GM12878 (cell line): ENCODE results near the gene PPP1R27. TPM values are rescaled to one million over a fixed set of nuclear protein-coding genes. Genes with fewer than 3 reads are reported as not detected.

Source experiments
- ATAC-seq: fragments of 200-7000 bp; cut with Tn5 transposase; 3 replicates; pipeline ENCODE4 v1.9.1; 2020; ENCODE audit warnings: mild to moderate bottlenecking, moderate library complexity
- BruUV-seq: library from RNA; stranded (reverse); fragments of 400-500 nt; replicated peaks from 2 replicates; lab custom pipeline; 2021; lab: Mats Ljungman, UMichigan
- CTCF ChIA-PET: fragments of 300-600 bp; sonication (Branson Sonifier 250); formaldehyde crosslinking; extraction: SDS; loops from one replicate; lab custom pipeline; 2021; ENCODE audit warnings: inconsistent platforms; lab: Yijun Ruan, JAX
- POLR2A ChIA-PET: fragments of 350-600 bp; formaldehyde crosslinking; extraction: SDS; loops from one replicate; lab custom pipeline; 2021; ENCODE audit warnings: inconsistent platforms; lab: Charles Lee
- RAD21 ChIA-PET: fragments of 300-600 bp; sonication (Branson Sonifier 250); formaldehyde crosslinking; loops from one replicate; lab custom pipeline; 2023; ENCODE audit warnings: antibody characterized with exemption; ENCODE audit not compliant: unreplicated experiment; lab: Charles Lee
- SMC1A ChIA-PET: fragments of 300-600 bp; sonication (Branson Sonifier 250); formaldehyde crosslinking; loops from one replicate; lab custom pipeline; 2023; ENCODE audit not compliant: unreplicated experiment, uncharacterized antibody; lab: Charles Lee
- DNase-seq: peaks from one replicate; pipeline ENCODE4 v3.0.0-alpha.2; 2011; ENCODE audit warnings: low read depth, low spot score
- FAIRE-seq: peaks from 3 replicates; lab custom pipeline; 2011; peaks lifted over from hg19 to GRCh38; lab: Jason Lieb, UNC
- H2AFZ ChIP-seq: 2 replicates; pipeline ENCODE4 v1.6.0; 2011; ENCODE audit warnings: low read depth, low read length, control low read depth; ENCODE audit not compliant: control insufficient read depth
- H3K27ac ChIP-seq: 2 replicates; pipeline ENCODE4 v1.5.1; 2011; ENCODE audit warnings: control low read depth; ENCODE audit not compliant: control insufficient read depth, insufficient read depth
- H3K27me3 ChIP-seq, 2 experiments: replicated peaks in 1 of 2; 2 replicates each; pipeline versions ENCODE4 v1.6.0 to v1.6.1; 2011; ENCODE audit warnings: low read length in 1 of 2; ENCODE audit not compliant: control insufficient read depth in 2 of 2, insufficient read depth in 2 of 2
- H3K36me3 ChIP-seq, 2 experiments: 2 replicates each; pipeline ENCODE4 v1.5.1; 2011; ENCODE audit warnings: low read length in 1 of 2; ENCODE audit not compliant: control insufficient read depth in 2 of 2, insufficient read depth in 2 of 2
- H3K4me1 ChIP-seq: 2 replicates; pipeline ENCODE4 v1.6.1; 2011; ENCODE audit warnings: mild to moderate bottlenecking, low read length, moderate library complexity, mixed read lengths; ENCODE audit not compliant: control insufficient read depth, insufficient read depth
- H3K4me2 ChIP-seq: 2 replicates; pipeline ENCODE4 v1.6.0; 2011; ENCODE audit warnings: control low read depth; ENCODE audit not compliant: control insufficient read depth, insufficient read depth
- H3K4me3 ChIP-seq: fragments of 200-600 bp; sonication (generic); 2 replicates; pipeline ENCODE4 v1.5.1; 2016
- H3K79me2 ChIP-seq: 2 replicates; pipeline ENCODE4 v1.6.0; 2011; ENCODE audit warnings: low read length; ENCODE audit not compliant: control insufficient read depth, insufficient read depth
- H3K9ac ChIP-seq: 2 replicates; pipeline ENCODE4 v1.8.0; 2011; ENCODE audit warnings: low read length, control low read depth, mixed read lengths; ENCODE audit not compliant: control insufficient read depth, insufficient read depth
- H3K9me3 ChIP-seq: replicated peaks from 3 replicates; pipeline ENCODE4 v1.5.1; 2011; ENCODE audit warnings: mild to moderate bottlenecking, low read length; ENCODE audit not compliant: control insufficient read depth, insufficient read depth
- H4K20me1 ChIP-seq: 2 replicates; pipeline ENCODE4 v1.6.0; 2011; ENCODE audit not compliant: control insufficient read depth, insufficient read depth
- CHD2 ChIP-seq: IDR thresholded peaks from 2 replicates; pipeline ENCODE4 v1.6.1; 2011; ENCODE audit warnings: low read depth, low read length, improper control_type of control experiment, borderline replicate concordance
- DPF2 ChIP-seq: fragments of 450-650 bp; IDR thresholded peaks from 2 replicates; pipeline ENCODE4 v1.6.1; 2017; ENCODE audit warnings: mild to moderate bottlenecking
- POLR2A ChIP-seq: IDR thresholded peaks from 2 replicates; pipeline ENCODE4 v1.6.1; 2011; ENCODE audit warnings: low read depth, mild to moderate bottlenecking, low read length
- POLR2AphosphoS2 ChIP-seq: IDR thresholded peaks from 2 replicates; pipeline ENCODE4 v1.6.1; 2011; ENCODE audit warnings: low read depth, mild to moderate bottlenecking, low read length, improper control_type of control experiment, moderate library complexity
- POLR2AphosphoS5 ChIP-seq: IDR thresholded peaks from 2 replicates; pipeline ENCODE4 v1.6.1; 2011; ENCODE audit warnings: mild to moderate bottlenecking, low read length, inconsistent platforms
- POU2F2 ChIP-seq: IDR thresholded peaks from 3 replicates; pipeline ENCODE4 v1.6.1; 2011; ENCODE audit warnings: low read depth, mild to moderate bottlenecking, low read length, borderline replicate concordance
- TCF12 ChIP-seq: IDR thresholded peaks from 2 replicates; pipeline ENCODE4 v1.6.1; 2011; ENCODE audit warnings: low read depth, mild to moderate bottlenecking, low read length
- TCF3 ChIP-seq: IDR thresholded peaks from 2 replicates; pipeline ENCODE4 v1.6.1; 2012; ENCODE audit warnings: low read depth, mild to moderate bottlenecking, low read length, borderline replicate concordance; ENCODE audit not compliant: insufficient read depth
- WGBS: methylation state at CpG from one replicate; pipeline ENCODE4 v1.1.6; 2016; ENCODE audit warnings: low lambda C conversion rate; ENCODE audit not compliant: insufficient replicate concordance, insufficient coverage; ENCODE audit errors: missing lambda C conversion rate; 5-methylcytosine and 5-hydroxymethylcytosine counted together
- in situ Hi-C: fragments of 300-500 bp; cut with MboI; formaldehyde crosslinking; loops from 9 replicates; pipeline ENCODE4 v1.14.3; 2018; ENCODE audit warnings: mixed read lengths
- intact Hi-C: fragments of 100-400 bp; cut with micrococcal nuclease; formaldehyde crosslinking; loops from one replicate; pipeline ENCODE4 v1.14.2; 2022; ENCODE audit not compliant: unreplicated experiment
- polyA plus RNA-seq, 11 experiments: library from polyadenylated mRNA; depleted of rRNA in 4 of 11; unstranded in 6 of 11; stranded (reverse) in 5 of 11; fragments of >200 nt; fragmentation: Nextera tagmentation in 4 of 11; fragmentation: Illumina TruSeq in 1 of 11; extraction: Ambion mirVana in 4 of 11; extraction: Trizol in 1 of 11; gene quantifications; 1 replicate in 1 of 11; 2 replicates in 10 of 11; pipeline versions ENCODE4 v1.2.1 to v1.2.3, GENCODE V29; 2011 to 2016; ENCODE audit warnings: inconsistent platforms in 2 of 11, missing spikeins in 2 of 11, low read depth in 1 of 11
- total RNA-seq, 4 experiments: library from RNA; depleted of rRNA in 3 of 4; stranded (reverse); fragments of >200 nt in 3 of 4; fragmentation: Illumina TruSeq in 1 of 4; extraction: Trizol in 1 of 4; gene quantifications; 2 replicates each; pipeline versions ENCODE4 v1.2.1 to v1.2.3, GENCODE V29; 2013 to 2021

The PPP1R27 gene
- total and polyA plus RNA-seq, 10 of the 15 experiments (the other 5 are each of a cell fraction or from before 2014, with no cell fraction given), result 0.17 to 1.6 (median 0.49) TPM; not detected in 3

GRCh38 chr17:81867991-81868673 is 33.3 kb upstream of the PPP1R27 start:
- Histone ChIP-seq H2AFZ (no peak overlapping the region), H4K20me1 (0 out of 2 replicates have a peak, but pooled peaks cover 3% of the 10 kb centered on the region), H3K9me3 (no peaks in the 10 kb centered on the region), H3K79me2 (peaks cover 67% of the 10 kb centered on the region), H3K27ac (no peak overlapping the region), H3K4me3 (no peak overlapping the region), H3K4me2 (no peak overlapping the region), H3K36me3 (peaks cover 9 to 24% of the 10 kb centered on the region in 2 experiments; a peak in 3 of 4 replicates), H3K9ac (no peak overlapping the region), H3K4me1 (peaks cover 11% of the 10 kb centered on the region), H3K27me3 (no peaks in the 10 kb centered on the region)
- ATAC-seq, result no peak
- WGBS, result 74% methylated on average over 18 of the region's 28 CpGs
- in situ Hi-C loops, result no loop called here
- intact Hi-C loops, result no loop called here
- CTCF ChIA-PET, result interaction anchor here (1.3 to 2.5 kb wide), 2 partner anchors 14 to 25 kb away, joined by 3 to 10 read pairs; no protein-coding TSS in a partner anchor
- DNase-seq, result no peak
- TF ChIP-seq TCF3 (peak; percentile 37; the same call in 1 of the 2 replicates), POLR2A (peak; percentile 90), TCF12 (no peak), DPF2 (no peak), CHD2 (peak; percentile 49; the same call in 1 of the 2 replicates), POLR2AphosphoS2 (peak; percentile 74), POU2F2 (peak; percentile 31; the same call in 1 of the 3 replicates), POLR2AphosphoS5 (peak; percentile 17)
- FAIRE-seq, result no peak
- RAD21 ChIA-PET, result no interaction called here
- no TSS peak for BruUV-seq
- SMC1A ChIA-PET, result no interaction called here
- POLR2A ChIA-PET, result interaction anchor here (2.2 to 3.5 kb wide), 2 partner anchors 25 to 57 kb away, joined by 13 to 26 read pairs; partner anchors contain the start of genes ALYREF and ANAPC11
